HTR-8/SVneo (cell line): ENCODE measurements around the gene MYOG.

Source experiments
- DNase-seq: peaks from one replicate; pipeline ENCODE4 v3.0.0; 2011; ENCODE audit warnings: low spot score, mixed read lengths; ENCODE audit not compliant: insufficient read length
- FAIRE-seq: peaks from 2 replicates; lab custom pipeline; 2011; peaks lifted over from hg19 to GRCh38; lab: Jason Lieb, UNC

MYOG gene

GRCh38 chr1:203049576-203050180, 36.1 kb downstream of the MYOG start:
- FAIRE-seq (no peak), DNase-seq (no peak)

GRCh38 chr1:203049077-203049476, 36.7 kb downstream of the MYOG start:
- no peak for DNase-seq
- no peak for FAIRE-seq

DNA sequence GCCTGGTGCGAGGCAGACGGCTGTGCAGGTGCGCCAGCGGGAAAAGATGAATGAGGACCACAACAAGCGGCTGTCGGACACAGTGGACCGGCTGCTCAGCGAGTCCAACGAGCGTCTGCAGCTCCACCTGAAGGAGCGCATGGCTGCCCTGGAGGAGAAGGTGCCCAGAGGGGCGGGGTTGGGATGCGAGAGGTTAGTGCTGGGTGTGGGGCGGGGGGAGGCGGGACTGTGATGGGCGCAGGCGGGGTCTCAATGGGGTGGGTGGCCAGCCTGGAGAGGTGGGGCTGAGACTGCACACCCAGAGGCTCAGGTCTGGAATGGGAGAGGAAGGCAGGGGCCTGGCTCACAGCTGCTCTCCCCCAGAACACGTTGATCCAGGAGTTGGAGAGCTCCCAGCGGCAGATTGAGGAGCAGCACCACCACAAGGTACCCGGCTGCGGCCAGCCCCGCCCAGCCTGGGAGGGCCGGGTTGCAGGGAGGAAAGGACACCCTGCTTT, 37.2 kb downstream of the MYOG start:
- no peak for FAIRE-seq
- DNase-seq = no peak

- DNase-seq (no peak), FAIRE-seq (no peak)
Observed at GRCh38 chr1:203048086-203048485, 37.7 kb downstream of the MYOG start.

- FAIRE-seq (peak; percentile 72), DNase-seq (peak; percentile 90)
Observed at GRCh38 chr1:203046984-203047630, 38.7 kb downstream of the MYOG start.

GRCh38 chr1:203045821-203046594, 39.8 kb downstream of the MYOG start:
- no peak for DNase-seq
- no peak for FAIRE-seq

GRCh38 chr1:203045336-203045735, 40.5 kb downstream of the MYOG start:
- no peak for FAIRE-seq

GRCh38 chr1:203044546-203045250, 41.1 kb downstream of the MYOG start:
- no peak for FAIRE-seq
- DNase-seq = no peak

More at GRCh38 chr1:203045336-203045735, 40.5 kb downstream of the MYOG start:
- no peak for DNase-seq

DNA sequence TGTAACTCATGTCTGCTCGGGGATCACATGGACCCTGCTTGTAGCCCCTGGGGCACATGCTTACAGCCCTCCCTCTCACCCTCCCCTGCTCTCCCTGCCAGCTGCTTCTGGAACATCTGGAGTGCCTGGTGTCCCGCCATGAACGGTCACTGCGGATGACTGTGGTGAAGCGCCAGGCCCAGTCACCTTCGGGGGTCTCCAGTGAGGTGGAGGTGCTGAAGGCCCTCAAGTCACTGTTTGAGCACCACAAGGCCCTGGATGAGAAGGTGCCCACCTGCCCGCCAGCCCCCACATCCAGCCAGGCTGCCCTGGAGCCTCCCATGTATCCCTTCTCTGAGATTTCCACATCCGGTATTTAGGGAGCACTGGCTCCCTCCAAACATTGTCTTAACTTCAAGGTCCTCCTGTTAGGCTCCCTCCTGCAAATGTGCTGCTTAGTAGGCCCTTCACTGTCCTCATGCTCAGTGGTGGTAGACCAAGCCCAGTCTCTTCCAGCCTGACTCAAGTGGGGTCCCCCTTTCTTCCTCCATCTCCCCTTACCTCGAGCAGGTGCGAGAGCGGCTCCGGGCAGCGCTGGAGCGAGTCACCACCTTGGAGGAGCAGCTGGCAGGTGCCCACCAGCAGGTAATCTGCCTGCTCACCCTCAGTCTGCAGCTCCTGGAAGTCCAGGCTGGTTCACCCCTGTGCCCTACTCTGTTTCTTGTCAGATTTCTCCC, 41.8 kb downstream of the MYOG start:
- DNase-seq = no peak
- FAIRE-seq = no peak

DNA sequence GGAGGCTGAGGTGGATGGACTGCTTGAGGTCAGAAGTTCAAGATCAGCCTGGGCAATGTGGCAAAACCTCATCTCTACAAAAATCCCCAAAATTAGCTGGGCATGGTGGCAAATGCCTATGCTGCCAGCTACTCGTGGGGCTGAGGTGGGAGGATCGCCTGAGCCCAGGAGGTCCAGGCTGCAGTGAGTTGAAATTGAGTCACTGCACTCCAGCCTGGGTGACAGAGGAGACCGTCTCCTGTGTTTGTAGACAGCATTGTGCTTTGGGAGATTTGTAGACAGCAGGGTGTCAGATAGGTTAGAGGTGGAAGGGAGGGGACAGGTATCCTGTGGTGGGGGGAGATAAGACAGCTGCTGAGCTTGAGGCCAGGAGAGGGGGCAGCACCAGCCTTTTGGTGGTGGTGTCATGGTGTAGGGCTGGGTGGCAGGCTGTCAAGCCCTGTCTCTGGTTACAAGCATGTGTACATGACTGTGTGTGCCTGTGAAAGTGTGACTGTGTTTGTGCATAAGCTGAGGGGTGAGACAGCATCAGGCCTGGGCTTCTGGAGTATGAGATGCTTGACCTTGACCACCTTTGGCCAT, 44.4 kb downstream of the MYOG start:
- FAIRE-seq = no peak
- no peak for DNase-seq

DNA sequence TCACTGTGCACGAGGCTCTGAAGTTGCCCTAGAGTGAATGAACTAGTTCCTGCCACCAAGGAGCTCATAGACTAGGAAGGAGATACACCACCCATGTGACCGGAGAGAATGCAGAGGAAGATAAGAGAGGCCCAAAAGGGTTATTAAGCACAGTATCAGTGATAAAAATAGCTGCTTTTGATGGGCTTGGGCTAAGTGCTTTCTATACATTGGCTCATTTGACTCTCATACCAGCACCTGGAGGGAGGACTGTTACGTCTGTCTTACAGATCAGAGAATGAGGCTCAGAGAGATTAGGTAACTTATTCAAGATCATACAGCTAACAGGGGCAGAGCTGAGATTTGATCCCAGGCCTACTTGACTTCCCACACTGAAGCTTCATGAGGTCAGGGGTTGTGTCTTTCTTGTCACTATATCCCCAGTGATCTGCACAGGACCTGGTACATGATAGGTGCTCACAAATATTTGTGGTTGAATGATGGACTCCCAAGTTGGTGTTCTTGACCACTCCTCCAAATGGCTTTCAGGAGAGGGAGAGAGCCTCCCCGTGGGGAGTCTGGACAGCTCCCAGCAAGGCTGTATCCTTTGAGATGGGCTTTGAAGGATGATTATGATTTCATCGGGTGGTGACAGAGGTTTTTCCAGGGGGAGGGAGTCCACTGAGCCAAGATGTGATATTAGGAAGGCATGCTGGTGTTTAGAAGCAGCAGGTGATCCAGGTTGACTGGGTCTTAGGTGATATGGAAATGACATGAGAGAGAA, 45.1 kb downstream of the MYOG start:
- DNase-seq = no peak
- no peak for FAIRE-seq

DNA sequence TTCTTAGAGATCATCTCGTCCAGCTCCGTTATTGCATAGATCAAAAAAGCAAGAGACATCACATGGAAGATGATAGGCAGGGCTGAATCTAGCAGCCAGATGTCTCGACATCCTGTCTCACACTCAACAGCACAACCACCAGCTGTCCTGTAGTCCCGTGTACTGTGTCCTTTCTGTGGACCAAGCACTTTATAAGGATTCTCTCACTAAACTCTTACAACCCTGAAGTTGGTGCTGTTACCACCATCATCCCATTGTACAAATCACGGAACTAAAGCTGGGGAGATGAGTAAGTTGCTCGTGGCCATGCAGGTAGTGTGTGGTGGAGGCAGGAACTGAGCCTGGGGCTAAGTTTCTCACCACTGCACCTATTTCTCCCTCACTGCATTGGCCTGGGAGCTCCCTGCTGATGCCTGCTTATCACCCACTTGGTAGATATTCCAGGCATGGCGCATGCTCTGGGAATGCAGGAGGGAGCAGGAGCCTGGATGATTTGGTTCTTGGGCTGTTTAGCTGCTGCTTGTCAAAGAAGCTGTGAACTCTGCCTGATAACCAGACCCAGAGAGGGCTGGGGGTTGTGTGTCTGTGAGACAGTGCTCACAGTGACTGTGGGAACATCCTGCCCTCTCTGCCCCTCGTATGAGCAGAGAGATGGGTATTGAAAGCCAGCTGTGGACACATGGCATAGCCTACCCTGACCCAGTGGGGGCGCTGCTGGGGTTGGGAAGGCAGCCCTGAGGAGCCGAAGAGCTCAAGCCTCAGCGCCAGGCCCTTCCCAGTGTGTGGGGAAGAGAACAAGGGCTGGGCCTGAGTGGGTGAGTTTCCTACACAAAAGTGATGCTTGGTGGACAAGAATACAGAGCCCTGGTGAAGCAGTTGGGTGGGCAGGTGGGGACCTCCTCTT, 46.0 kb downstream of the MYOG start:
- no peak for FAIRE-seq
- no peak for DNase-seq

DNA sequence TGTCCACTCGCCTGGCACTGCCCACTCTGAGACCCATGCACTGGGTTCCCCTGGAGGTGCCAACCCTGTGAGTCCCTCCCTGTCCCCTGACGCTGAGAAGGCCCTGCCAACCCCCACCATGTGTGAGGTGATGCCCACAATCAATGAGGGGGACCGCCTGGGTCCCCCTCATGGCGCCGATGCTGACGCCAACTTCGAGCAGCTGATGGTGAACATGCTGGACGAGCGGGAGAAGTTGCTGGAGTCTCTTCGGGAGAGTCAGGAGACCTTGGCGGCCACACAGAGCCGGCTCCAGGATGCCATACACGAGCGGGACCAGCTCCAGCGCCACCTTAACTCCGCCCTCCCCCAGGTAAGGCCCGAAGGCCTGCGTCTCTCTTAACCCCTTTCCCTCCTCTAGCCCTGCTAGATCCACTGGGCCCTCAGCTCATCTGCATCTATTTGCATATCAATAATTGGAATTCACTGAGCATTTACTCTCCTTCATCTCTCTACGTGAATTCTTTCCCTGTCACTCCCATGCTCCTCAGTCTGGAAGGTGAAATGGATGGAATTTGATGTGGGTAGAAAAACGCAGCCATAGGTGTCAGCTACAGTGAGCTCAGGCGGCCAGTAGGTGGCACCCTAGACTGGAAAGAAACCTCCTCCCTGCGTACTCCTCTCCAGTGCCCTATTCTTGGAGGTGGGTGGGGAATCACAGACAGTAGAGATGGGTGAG, 46.8 kb downstream of the MYOG start:
- DNase-seq = peak; percentile 81
- FAIRE-seq = peak; percentile 76

DNA sequence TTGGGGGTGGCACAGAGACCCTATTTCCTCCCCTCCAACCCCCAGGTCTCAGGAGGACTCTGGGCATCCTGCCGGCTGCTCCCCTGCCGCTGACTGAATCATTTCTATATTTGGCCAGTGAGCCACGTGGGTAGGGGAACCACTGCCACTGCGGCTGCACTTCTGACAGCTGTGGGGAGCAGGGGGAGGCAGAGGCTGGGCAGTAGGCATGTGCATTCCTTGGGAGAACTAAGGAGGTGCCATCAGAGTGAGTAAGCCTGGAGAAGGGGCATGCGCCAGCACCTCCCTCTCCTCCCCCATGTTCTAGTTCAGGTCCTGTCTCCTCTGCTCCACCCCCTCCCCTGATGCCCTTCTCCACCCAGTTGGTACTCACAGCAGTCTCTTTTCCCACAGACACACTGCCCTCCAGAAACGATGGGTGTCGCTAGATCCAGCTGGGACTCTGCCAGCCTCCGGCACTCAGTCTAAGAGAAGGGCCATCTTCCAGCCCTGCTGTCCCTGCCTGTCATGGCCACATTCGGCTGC, 47.5 kb downstream of the MYOG start:
- DNase-seq = peak; percentile 41
- FAIRE-seq = peak; percentile 9

DNA sequence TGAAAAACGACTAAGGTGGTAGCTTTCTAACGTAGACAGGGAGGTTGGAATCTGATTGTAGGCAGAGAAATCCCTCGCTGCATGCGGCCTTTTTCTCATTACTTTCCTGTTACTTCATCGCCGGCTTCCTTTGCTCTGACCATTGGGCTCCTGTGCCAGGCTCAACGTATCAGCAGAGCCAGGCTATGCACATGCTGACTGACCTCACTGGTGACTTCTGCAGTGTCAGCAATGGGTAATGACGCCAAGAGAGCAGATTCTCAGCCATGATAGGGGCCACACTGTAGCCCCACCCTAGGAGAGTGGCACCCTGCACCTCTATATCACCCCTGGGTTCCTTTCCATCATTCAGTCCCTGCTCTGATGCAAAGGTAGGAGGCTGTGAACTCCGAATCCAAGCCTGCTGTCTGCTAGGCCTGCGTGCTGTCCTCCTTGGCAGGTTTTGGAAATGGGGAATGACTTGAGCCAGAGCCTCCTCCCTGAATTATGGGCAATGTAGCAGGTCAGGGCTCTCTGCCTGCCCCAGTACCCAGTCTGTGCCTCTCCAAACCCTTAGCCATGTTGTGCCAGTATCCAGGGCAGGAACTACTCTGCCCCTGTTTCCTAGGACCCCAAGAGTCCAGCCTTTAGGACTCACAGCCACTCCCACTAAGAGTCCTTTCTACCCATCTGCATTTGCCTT, 48.2 kb downstream of the MYOG start:
- no peak for FAIRE-seq
- no peak for DNase-seq

- FAIRE-seq (no peak), DNase-seq (no peak)
Observed at GRCh38 chr1:203036537-203036936, 49.3 kb downstream of the MYOG start.
